ENCODE results near the gene ANO1.
"Not testable (repeated sequence)": the region's sequence is repeated elsewhere in the genome, so short reads cannot be mapped to it uniquely, and the experiment has no call there.

The ANO1 gene

GRCh38 chr11:70218076-70218475 lies 140.0 kb downstream of the ANO1 start:
- not testable (repeated sequence) for DNase-seq

- no peak for DNase-seq
Observed at GRCh38 chr11:70220136-70220535, 142.0 kb downstream of the ANO1 start.

GRCh38 chr11:70220920-70221319 lies 142.8 kb downstream of the ANO1 start:
- no peak for DNase-seq

GRCh38 chr11:70225681-70226177 lies 147.6 kb downstream of the ANO1 start:
- no peak for DNase-seq

GRCh38 chr11:70226183-70226582 lies 148.1 kb downstream of the ANO1 start:
- no peak for DNase-seq

GRCh38 chr11:70226967-70227366 lies 148.8 kb downstream of the ANO1 start:
- DNase-seq: no peak

GRCh38 chr11:70229737-70230136 lies 151.6 kb downstream of the ANO1 start:
- no peak for DNase-seq

- DNase-seq: no peak
Observed at GRCh38 chr11:70230151-70230839, 152.2 kb downstream of the ANO1 start.

- no peak for DNase-seq
Observed at GRCh38 chr11:70230840-70231710, 153.0 kb downstream of the ANO1 start.

GRCh38 chr11:70233034-70233433 lies 154.9 kb downstream of the ANO1 start:
- no peak for DNase-seq

- DNase-seq: no peak
Observed at GRCh38 chr11:70233511-70233934, 155.4 kb downstream of the ANO1 start.

GRCh38 chr11:70233962-70234361 lies 155.8 kb downstream of the ANO1 start:
- no peak for DNase-seq
